IgD-negative memory B cell (primary cell): ENCODE results near the gene PRSS56. TPM values are rescaled to one million over a fixed set of nuclear protein-coding genes. Genes with fewer than 3 reads are reported as not detected.

ENCODE experiments used
- H3K27ac Mint-ChIP-seq, 3 donors: one replicate each; pipeline ENCODE4 v1.8.0; 2020 to 2022; ENCODE audit warnings: mild to moderate bottlenecking in 3 of 3, mixed read lengths in 3 of 3, moderate library complexity in 1 of 3
- H3K27me3 Mint-ChIP-seq: one replicate; pipeline ENCODE4 v1.8.0; 2021; ENCODE audit warnings: mixed read lengths
- H3K36me3 Mint-ChIP-seq: one replicate; pipeline ENCODE4 v1.8.0; 2020; ENCODE audit warnings: mild to moderate bottlenecking, mixed read lengths
- H3K4me1 Mint-ChIP-seq, 3 donors: one replicate each; pipeline ENCODE4 v1.8.0; 2020 to 2022; ENCODE audit warnings: mixed read lengths in 3 of 3, mild to moderate bottlenecking in 1 of 3
- H3K4me3 Mint-ChIP-seq, 4 donors: one replicate each; pipeline ENCODE4 v1.8.0; 2020 to 2022; ENCODE audit warnings: mild to moderate bottlenecking in 4 of 4, mixed read lengths in 4 of 4, moderate library complexity in 3 of 4
- H3K9me3 Mint-ChIP-seq, 3 donors: one replicate each; pipeline ENCODE4 v1.8.0; 2020 to 2021; ENCODE audit warnings: mixed read lengths in 3 of 3, mild to moderate bottlenecking in 1 of 3
- polyA plus RNA-seq: library from polyadenylated mRNA; unstranded; fragments of 300-500 nt; fragmentation: Illumina TruSeq; gene quantifications from one replicate; pipeline ENCODE4 v1.2.3, GENCODE V29; 2021

PRSS56 gene
- polyA plus RNA-seq, 1 donor from 2014 or later = not detected

DNA sequence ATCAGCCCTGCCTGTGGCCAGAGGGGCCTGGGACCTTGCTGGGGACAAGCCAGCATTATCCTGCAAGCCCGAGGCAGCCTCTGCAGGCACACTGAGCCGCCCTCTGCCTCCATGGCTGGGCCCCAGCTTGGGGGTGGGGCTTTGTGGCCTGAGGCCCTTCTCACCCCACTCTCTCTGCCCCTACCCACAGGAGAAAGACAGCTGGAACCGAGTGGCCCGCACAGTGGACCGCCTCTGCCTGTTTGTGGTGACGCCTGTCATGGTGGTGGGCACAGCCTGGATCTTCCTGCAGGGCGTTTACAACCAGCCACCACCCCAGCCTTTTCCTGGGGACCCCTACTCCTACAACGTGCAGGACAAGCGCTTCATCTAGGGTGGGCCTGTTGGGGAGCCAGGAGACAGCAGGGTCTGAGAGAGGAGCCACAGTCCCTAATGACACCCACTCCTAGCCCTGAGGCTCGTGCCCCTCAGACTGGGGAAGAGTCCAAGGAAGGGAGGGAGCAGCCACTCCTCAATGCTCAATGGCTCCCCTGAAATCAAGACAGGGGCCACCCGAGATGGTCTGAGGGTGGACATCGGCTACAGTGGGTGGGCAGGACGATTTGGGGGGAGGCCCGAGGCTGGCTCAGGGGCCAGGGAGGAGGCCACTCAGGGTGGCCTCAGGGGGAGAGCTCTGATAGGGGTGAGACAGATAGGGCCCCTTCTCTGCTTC, 14.9 kb downstream of the PRSS56 start:
- Mint-ChIP-seq H3K4me1 (peaks cover 0 to 8% (median 3%) of the 10 kb centered on the region in 3 donors), H3K36me3 (no peaks in the 10 kb centered on the region), H3K27me3 (peaks cover 22% of the 10 kb centered on the region), H3K4me3 (no peak overlapping the region), H3K9me3 (peaks cover 0 to 5% (median 2%) of the 10 kb centered on the region in 3 donors), H3K27ac (no peak overlapping the region)

DNA sequence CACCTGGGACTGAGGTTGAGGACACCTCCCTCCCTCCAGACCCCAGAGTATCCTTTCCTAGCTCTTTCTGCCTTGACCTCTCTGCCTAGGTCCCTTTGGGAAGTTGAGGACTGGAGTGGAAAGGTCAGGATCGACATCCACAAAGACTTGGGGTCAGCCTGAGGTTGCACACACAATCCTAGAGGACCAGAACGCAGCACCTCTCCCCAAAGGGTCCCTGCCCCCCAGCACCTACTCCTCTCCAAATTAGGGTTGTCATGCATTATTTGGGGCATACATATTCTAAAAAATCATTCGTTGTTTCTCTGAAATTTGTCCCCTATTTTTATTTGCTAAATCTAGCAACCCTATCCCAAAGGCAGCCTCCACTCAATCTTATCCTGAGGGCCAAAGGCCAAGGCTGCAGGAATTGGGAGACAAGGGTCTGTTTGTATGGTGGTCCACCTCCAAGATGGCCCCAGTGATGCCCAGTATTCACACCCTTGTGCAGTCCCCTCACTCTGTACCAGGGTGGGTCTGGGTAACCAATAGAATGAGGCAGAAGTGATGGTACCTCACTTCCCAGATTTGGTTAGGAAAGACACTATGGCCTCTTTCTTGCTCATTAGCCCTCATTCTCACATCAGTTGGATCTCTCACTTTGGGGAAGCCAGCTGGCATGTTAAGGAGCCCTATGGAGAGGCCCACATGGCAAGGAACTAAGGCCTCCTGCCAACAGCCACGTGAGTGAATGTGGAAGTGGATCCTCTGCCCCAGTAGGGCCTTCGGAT, 15.8 kb downstream of the PRSS56 start:
- no peak overlapping the region for H3K27ac Mint-ChIP-seq
- no peak overlapping the region for H3K4me3 Mint-ChIP-seq
- no peaks in the 10 kb centered on the region for H3K36me3 Mint-ChIP-seq
- peaks cover 0 to 5% (median 2%) of the 10 kb centered on the region in 3 donors for H3K9me3 Mint-ChIP-seq
- peaks cover 22% of the 10 kb centered on the region for H3K27me3 Mint-ChIP-seq
- H3K4me1 Mint-ChIP-seq = peaks cover 0 to 8% (median 3%) of the 10 kb centered on the region in 3 donors

- Mint-ChIP-seq H3K27me3 (peaks cover 19% of the 10 kb centered on the region), H3K27ac (no peak overlapping the region), H3K9me3 (peaks cover 0 to 5% (median 2%) of the 10 kb centered on the region in 3 donors), H3K36me3 (no peaks in the 10 kb centered on the region), H3K4me1 (peaks cover 0 to 8% (median 3%) of the 10 kb centered on the region in 3 donors), H3K4me3 (no peak overlapping the region)
These were observed 16.9 kb downstream of the PRSS56 start for GRCh38 chr2:232537079-232537478.

DNA sequence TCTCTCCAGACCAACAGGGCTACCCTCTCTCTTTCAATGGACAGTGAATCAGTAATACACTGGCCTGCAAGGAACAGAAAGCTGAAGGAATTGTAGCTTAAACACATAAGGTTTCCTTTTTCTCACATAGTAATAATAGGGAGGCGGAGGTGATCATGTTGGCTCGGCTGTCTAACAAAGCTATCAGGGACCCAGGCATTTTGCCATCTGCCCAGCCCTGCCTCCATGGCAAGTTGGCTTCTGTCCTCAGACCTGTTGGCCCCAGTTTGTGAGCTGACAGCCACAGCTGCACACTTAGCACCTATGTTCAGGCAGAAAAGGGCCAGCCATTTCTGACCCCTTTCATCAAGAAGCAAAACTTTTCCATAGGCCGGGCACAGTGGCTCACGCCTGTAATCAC, 17.3 kb downstream of the PRSS56 start:
- H3K27me3 Mint-ChIP-seq = peaks cover 19% of the 10 kb centered on the region
- no peak overlapping the region for H3K4me3 Mint-ChIP-seq
- no peak overlapping the region for H3K27ac Mint-ChIP-seq
- peaks cover 0 to 6% (median 3%) of the 10 kb centered on the region in 3 donors for H3K4me1 Mint-ChIP-seq
- peaks cover 0 to 5% (median 2%) of the 10 kb centered on the region in 3 donors for H3K9me3 Mint-ChIP-seq
- H3K36me3 Mint-ChIP-seq = no peaks in the 10 kb centered on the region

DNA sequence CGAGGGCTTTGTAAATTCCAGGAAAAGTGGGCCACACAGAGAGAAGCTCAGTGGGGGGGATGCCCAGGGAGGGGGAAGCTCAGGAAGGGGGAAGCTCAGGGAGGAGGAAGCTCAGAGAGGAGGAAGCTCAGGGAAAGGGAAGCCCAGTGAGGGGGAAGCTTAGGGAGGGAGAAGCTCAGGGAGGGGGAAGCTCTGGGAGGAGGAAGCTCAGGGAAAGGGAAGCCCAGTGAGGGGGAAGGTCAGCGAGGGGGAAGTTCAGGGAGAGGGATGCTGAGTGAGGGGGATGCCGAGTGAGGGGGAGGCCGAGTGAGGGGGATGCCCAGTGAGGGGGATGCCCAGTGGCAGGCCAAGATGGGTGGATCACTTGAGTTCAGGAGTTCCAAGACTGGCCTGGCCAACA, 18.5 kb downstream of the PRSS56 start:
- H3K4me3 Mint-ChIP-seq = no peak overlapping the region
- H3K36me3 Mint-ChIP-seq = no peaks in the 10 kb centered on the region
- peaks cover 0 to 5% (median 2%) of the 10 kb centered on the region in 3 donors for H3K9me3 Mint-ChIP-seq
- peaks cover 0 to 6% (median 4%) of the 10 kb centered on the region in 3 donors for H3K4me1 Mint-ChIP-seq
- H3K27me3 Mint-ChIP-seq = peaks cover 19% of the 10 kb centered on the region
- no peak overlapping the region for H3K27ac Mint-ChIP-seq

DNA sequence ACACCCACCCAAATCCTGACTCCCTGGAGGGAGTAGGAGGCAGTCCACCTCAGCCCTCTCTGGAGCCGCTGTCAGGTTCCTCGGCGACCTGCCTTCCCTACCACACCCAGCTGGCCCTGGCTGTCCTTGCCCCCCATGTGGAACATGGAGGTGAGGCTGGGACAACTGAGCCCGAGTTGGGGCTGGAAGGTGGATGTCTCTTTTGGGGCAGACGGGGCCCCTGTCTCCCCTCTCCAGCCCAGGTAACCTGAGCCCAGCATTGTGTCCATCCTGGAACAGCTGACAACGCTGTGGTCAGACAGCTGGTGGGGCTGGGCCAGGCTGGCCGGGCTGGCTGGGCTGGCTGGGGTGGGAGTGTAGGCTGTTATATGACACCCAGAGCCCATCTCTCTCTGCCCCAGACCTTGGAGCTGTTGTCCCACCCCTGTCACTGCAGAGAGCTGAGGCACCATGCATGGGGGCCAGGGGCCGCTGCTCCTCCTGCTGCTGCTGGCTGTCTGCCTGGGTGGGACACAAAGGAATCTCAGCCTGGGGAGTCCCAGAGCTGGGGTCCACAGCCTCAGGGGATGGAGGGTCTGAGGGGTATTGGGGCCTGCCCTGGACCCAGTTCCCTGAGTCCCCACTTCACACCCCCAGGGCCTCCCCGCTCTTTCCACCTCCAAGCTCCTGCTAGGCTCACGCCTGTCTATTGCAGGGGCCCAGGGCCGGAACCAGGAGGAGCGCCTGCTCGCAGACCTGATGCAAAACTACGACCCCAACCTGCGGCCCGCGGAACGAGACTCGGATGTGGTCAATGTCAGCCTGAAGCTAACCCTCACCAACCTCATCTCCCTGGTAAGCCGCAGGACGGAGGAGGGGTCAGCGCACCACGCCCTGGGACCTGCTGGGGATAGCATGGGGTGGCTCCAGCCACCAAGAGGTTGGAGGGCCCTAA, 19.4 kb downstream of the PRSS56 start, which contains the start of gene CHRNG:
Gene CHRNG (plus strand): TSS at position 395 of the 934 bp plus-strand sequence. CDS start 56 bp downstream, at position 451.
- peak within 1 kb of the TSS in 1 of 3 donors; percentile 27 for H3K27ac Mint-ChIP-seq
- H3K4me3 Mint-ChIP-seq = no peak within 1 kb of the TSS
- H3K4me1 Mint-ChIP-seq = peaks cover 0 to 7% (median 4%) of the 10 kb centered on the region in 3 donors

DNA sequence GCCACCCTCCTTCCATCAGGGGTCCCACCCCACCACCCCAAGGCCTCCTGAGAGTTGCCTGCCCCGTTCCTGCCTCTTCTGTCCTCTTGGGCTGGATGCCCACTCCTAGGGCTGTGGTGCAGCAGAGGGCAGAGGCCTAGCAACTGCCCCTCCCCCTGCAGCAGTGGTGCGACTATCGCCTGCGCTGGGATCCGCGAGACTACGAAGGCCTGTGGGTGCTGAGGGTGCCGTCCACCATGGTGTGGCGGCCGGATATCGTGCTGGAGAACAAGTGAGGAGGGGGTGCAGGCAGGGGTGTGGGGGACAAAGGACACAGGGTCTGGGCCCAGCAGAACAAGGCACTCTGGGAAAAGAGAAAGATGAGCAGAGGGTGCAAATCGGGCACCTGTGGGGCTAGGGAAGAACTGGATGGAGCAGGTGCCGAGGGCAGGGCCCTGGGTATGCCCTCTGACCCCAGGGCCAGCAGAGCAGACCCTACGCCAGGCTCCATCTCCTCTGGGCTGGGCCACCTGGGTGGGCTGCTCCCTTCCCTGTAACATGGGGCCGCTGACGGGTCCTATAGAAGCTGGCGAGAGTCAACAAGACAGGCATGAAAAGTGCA, 20.4 kb downstream of the PRSS56 start:
- Mint-ChIP-seq H3K27ac (no peak overlapping the region), H3K9me3 (peaks cover 0 to 5% (median 2%) of the 10 kb centered on the region in 3 donors), H3K4me3 (no peak overlapping the region)

More for the DNA sequence above, 19.4 kb downstream of the PRSS56 start, which contains the start of gene CHRNG:
- peaks cover 19% of the 10 kb centered on the region for H3K27me3 Mint-ChIP-seq
- H3K36me3 Mint-ChIP-seq = no peaks in the 10 kb centered on the region
- peaks cover 0 to 5% (median 2%) of the 10 kb centered on the region in 3 donors for H3K9me3 Mint-ChIP-seq

GRCh38 chr2:232541195-232541960, 21.2 kb downstream of the PRSS56 start:
- H3K4me3 Mint-ChIP-seq = no peak overlapping the region
- no peak overlapping the region for H3K27ac Mint-ChIP-seq
- peaks cover 17% of the 10 kb centered on the region for H3K27me3 Mint-ChIP-seq
- peaks cover 0 to 9% (median 4%) of the 10 kb centered on the region in 3 donors for H3K4me1 Mint-ChIP-seq
- H3K9me3 Mint-ChIP-seq = peaks cover 0 to 3% (median 2%) of the 10 kb centered on the region in 3 donors
- no peaks in the 10 kb centered on the region for H3K36me3 Mint-ChIP-seq

More for the DNA sequence above, 20.4 kb downstream of the PRSS56 start:
- H3K36me3 Mint-ChIP-seq = no peaks in the 10 kb centered on the region
- H3K27me3 Mint-ChIP-seq = peaks cover 19% of the 10 kb centered on the region
- peaks cover 0 to 8% (median 4%) of the 10 kb centered on the region in 3 donors for H3K4me1 Mint-ChIP-seq

DNA sequence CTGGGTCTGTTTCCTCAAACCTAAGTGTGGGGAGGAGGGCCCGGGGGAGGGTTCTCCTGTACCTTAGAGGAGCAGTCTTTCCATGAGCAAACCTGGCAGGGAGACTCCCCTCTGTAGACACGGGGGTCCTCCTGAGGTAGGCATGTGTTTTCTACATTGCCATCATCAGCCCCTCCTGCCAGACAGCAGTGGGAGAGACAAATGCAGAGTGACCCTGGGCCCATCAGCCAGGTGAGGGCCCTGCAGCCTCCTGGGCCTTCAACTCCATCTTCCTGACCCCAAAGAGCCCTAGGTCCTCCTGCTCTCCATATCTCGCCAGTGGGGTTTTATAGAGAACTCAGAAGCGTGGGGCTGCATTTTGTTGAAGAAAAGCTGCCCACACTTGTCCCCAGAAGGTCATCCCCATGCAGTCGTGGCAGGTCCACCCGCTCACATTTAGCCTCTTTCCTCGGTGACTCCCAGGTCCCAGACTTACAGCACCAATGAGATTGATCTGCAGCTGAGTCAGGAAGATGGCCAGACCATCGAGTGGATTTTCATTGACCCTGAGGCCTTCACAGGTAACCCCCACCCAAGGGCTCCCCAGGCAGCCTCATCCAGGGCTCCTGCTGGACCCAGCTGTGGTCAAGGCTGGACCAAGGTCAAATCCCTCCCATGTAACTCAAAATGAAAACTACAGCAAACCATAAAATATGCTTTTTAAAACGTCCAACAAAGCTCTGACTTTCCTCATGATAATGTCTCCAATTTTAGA, 21.9 kb downstream of the PRSS56 start:
- H3K9me3 Mint-ChIP-seq = no peaks in the 10 kb centered on the region
- H3K4me1 Mint-ChIP-seq = peaks cover 0 to 12% (median 5%) of the 10 kb centered on the region in 3 donors
- H3K36me3 Mint-ChIP-seq = no peaks in the 10 kb centered on the region
- H3K27ac Mint-ChIP-seq = no peak overlapping the region
- no peak overlapping the region for H3K4me3 Mint-ChIP-seq
- peaks cover 10% of the 10 kb centered on the region for H3K27me3 Mint-ChIP-seq

DNA sequence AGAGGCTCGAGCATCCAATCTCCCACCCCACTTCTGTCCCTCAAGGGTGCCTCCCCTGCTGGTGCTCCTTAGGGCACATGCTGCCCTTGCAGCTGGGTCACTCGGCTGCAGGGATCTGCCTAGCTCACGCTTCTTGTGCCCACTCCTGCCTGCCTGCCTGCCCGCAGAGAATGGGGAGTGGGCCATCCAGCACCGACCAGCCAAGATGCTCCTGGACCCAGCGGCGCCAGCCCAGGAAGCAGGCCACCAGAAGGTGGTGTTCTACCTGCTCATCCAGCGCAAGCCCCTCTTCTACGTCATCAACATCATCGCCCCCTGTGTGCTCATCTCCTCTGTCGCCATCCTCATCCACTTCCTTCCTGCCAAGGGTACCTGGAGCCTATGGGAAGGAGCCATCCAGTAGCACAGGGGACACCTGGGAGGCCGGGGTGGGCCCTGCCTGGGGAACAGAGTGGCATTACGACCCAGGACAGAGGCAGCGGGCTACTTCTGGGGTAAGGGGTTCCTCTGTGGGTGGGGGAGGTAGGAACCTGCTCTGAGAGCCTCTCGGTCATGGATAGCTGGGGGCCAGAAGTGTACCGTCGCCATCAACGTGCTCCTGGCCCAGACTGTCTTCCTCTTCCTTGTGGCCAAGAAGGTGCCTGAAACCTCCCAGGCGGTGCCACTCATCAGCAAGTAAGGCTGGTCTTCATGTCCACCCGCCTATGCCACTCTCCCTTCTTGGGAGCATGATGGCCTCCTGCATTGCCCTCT, 22.7 kb downstream of the PRSS56 start:
- H3K4me3 Mint-ChIP-seq = no peak overlapping the region
- H3K27ac Mint-ChIP-seq = no peak overlapping the region
- H3K36me3 Mint-ChIP-seq = no peaks in the 10 kb centered on the region
- H3K9me3 Mint-ChIP-seq = no peaks in the 10 kb centered on the region
- H3K4me1 Mint-ChIP-seq = peaks cover 0 to 17% (median 6%) of the 10 kb centered on the region in 3 donors
- peaks cover 5% of the 10 kb centered on the region for H3K27me3 Mint-ChIP-seq

DNA sequence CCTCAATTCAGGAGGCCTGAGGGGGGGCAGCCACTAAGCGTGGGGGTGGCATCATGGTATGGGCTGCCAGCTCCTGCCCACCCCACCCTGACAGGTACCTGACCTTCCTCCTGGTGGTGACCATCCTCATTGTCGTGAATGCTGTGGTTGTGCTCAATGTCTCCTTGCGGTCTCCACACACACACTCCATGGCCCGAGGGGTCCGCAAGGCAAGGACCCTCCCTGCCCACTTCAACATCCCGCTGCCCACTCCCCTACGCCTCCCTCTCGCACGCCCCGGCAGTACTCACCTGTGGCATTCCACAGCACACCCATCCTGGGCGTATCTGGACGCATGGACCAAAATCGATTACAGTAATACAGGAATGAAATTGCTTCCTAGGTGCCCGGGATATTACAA, 23.3 kb downstream of the PRSS56 start:
- no peak overlapping the region for H3K27ac Mint-ChIP-seq
- H3K4me1 Mint-ChIP-seq = peaks cover 6 to 17% (median 6%) of the 10 kb centered on the region in 3 donors
- peaks cover under 1% of the 10 kb centered on the region for H3K36me3 Mint-ChIP-seq
- peak overlapping the region in 1 of 4 donors; percentile 9 for H3K4me3 Mint-ChIP-seq
- H3K9me3 Mint-ChIP-seq = no peaks in the 10 kb centered on the region
- H3K27me3 Mint-ChIP-seq = no peaks in the 10 kb centered on the region

GRCh38 chr2:232543928-232544631, 23.9 kb downstream of the PRSS56 start:
- Mint-ChIP-seq H3K9me3 (no peaks in the 10 kb centered on the region), H3K4me3 (peak overlapping the region in 1 of 4 donors; percentile 9), H3K4me1 (peaks cover 12 to 23% (median 12%) of the 10 kb centered on the region in 3 donors), H3K27ac (no peak overlapping the region), H3K27me3 (no peaks in the 10 kb centered on the region), H3K36me3 (peaks cover 3% of the 10 kb centered on the region)
